Measurements from ENCODE around the gene NRP1.
A peak's percentile ranks its signal among the peaks of the same experiment; 100 is the strongest.
"Not testable (repeated sequence)": the region's sequence is repeated elsewhere in the genome, so short reads cannot be mapped to it uniquely, and the experiment has no call there.

NRP1 gene

DNA sequence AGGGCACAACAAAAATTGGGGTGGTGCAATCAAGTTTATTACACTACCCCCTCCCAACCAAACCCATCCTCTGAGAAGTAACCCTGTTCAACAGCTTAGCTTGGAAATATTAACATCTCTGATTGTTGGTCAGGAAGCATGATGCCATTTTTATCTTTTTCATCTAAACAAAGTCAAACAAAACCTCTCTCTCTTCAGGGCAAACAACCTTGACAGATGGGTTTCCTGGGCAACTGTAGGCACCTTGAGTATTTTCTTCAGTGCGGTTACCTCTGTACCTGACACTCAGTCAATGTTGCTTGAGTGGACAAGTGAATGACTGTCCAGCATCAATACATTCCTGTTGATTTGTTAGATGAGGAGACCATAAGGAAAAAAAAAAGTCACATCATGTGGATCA lies 183.6 kb downstream of the NRP1 start:
- DNase-seq = no peak
- intact Hi-C loops (cut with DNase I) = no loop called here

GRCh38 chr10:33150146-33150545 lies 184.3 kb downstream of the NRP1 start:
- intact Hi-C loops (cut with DNase I) = no loop called here
- DNase-seq = no peak

DNA sequence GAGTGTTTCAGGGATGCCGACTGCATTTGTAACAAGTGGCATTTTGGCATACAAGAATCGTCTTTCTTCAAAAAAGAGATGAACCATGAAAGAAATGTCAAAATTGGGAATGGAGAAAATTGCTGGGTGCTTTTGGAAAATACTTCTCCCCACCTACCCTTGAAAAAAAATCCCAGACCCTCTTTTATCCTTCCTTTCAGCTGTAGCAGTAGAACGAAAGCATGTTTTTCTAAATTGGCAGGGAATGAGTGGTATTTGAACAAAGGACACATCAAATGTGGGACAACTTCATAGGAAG lies 187.5 kb downstream of the NRP1 start:
- DNase-seq = no peak
- intact Hi-C loops (cut with DNase I) = no loop called here

DNA sequence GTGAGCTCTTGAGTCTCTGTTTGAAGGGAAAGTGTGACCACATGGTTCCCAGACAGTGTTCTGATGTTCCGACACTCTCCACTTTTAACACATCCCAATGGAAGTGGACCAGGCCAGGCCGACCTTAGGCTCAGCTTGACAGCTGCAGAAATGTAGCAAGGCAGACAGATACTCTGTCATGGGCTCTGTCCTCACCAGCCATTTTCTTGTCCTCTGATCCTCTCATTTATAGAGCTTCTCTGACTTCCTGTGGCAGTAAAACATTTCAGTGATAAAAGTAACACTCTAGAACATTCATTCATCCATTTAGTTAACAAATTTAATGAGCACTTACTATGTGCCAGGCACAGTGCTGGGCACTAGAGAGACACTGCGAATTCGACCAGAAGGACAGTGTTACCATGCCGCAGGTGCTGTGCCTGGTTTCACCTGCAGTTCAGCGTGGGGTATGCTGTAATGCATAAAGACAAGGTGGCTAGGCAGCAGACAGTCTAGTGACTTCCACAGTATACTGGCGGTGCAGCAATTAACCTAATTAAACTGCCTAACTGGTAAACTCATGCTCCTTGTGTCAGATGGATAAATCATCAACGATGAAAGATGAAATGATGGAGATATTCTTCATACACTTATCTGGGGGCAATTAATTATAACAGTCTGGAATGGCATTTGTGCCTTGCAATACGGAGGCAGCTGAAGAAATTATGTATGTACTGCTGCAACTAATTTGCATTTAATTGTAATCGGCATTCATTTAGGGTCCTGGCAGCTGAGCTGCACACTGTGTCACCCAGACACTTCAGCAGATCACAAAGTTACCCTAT lies 188.1 kb downstream of the NRP1 start:
- DNase-seq = peak in 4 of 42 donors; percentile 11 to 46 (median 20)
- intact Hi-C loops (cut with DNase I) = no loop called here

DNA sequence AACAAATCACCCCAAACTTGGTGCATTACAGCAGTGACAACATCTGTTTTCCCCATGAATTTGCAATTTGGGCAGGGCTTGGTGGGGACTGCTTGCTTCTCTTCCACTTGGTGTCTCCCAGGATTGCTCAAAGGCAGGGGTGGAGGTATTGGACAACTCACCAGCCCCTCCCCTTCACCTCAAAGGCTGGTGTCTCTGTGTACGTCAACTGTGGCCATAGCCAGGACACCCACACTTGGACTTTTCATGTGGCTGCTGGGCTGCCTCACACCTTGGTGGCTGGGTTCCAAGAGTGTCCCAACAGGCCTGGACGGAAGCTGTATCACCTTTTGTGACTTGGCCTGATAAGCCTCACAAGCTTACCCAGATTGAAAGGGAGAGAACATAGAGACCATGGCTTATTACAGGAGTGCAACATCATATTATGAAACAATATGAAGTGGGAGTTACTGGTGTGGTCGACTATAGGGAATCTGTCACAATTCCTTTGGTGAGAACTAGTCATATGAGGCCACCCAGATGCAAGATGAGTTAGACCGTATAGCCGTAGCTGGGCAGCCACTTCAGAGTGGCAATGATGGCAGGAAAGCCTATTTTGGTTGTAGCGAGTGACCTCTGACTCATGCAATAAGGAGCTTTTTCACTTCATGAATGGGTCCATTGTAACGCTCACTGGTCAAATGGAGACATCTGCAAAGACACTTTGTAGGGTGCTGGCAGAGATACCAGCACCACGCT lies 188.8 kb downstream of the NRP1 start:
- intact Hi-C loops (cut with DNase I) = no loop called here
- DNase-seq = peak in 8 of 42 donors; percentile 17 to 50 (median 38)

GRCh38 chr10:33143160-33143728 lies 191.2 kb downstream of the NRP1 start:
- peak in 36 of 42 donors; percentile 14 to 85 (median 46) for DNase-seq
- intact Hi-C loops (cut with DNase I) = no loop called here

GRCh38 chr10:33142295-33142694 lies 192.2 kb downstream of the NRP1 start:
- no peak for DNase-seq
- intact Hi-C loops (cut with DNase I) = no loop called here

DNA sequence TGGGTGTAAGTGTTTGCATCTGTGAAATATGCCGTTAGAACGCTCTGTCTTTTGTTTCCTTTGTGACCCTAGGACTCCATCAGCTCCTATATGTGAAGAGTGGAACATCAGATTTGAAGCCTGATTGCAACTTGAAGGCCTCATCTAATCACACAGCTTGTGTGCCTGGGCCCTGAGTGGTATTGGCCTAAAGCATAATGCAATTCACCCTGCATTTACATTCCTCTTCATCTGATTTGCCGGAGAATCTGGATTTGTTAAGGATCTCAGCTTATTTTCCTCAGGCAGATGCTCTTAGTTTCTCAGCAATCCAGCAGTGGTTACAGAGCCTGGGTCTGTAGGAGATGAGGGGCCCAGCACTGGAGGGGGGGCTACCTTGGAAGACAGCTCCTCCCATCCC lies 193.2 kb downstream of the NRP1 start:
- intact Hi-C loops (cut with DNase I) = no loop called here

DNA sequence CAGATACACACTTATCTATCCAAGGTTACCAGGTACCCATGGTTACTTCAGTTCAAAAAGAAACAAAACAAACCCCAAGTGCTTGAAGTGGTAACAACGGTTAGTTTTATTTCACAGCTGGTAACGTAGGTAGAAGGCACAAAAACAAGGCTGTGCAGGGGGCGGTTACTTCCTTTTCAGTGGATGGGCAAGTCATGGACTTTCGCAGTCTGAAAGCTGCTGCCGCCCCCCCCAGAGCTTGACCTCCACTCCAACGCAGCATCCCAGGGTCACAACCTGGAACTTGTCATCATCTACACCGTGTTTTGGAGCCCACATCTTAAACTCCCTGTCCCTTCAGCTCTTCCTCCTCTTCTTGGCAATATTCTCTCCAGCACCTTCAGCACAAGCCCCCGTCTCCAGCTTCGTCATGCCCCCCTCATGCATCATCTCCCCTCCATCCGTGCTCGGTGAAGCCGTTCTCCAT lies 195.3 kb downstream of the NRP1 start:
- no peak for DNase-seq
- intact Hi-C loops (cut with DNase I) = no loop called here

More for the DNA sequence above, 193.2 kb downstream of the NRP1 start:
- no peak for DNase-seq

- intact Hi-C loops (cut with DNase I); DNase-seq: not testable (repeated sequence)
These were observed 195.8 kb downstream of the NRP1 start for GRCh38 chr10:33138686-33139085.

- no peak for DNase-seq
- intact Hi-C loops (cut with DNase I) = no loop called here
These were observed 197.0 kb downstream of the NRP1 start for GRCh38 chr10:33137356-33138005.

DNA sequence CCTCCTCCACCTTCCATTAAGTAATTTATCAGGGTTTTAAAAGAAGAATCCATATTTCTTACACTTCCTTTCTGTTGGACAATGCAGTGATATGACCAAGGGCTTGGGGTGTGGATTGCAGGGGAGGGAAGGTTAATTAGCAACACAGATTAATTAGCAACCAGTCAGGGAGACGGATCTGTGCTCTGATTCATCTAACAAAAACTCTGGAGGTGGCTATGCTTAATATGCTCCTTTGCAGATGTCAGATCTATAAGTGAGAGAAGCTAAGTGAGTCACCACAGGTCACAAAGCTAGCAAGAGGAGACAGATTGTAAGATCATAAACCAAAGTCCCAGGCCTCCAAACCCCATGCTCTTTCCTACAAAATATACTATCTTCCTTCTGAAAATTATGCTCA lies 197.7 kb downstream of the NRP1 start:
- peak in 7 of 42 donors; percentile 7 to 68 (median 31) for DNase-seq
- intact Hi-C loops (cut with DNase I) = no loop called here

DNA sequence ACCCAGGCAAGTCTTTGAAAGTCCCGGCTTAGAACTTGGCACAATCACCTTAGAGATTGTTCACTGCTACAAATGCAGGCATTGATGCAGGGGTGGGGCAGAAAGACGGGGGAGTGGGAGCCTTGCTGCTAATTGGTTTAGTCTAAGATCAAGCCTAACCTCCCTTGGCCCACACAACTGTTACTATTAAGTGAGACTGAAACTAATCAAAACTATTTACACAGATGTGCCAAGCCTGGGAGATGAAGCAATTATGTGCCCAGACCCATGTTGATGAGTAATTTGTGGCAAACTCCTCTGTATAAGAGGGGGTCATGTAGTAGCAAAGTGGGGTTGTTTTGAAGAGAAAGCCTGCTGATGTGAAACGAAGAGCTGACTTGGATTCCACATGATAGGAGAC lies 198.2 kb downstream of the NRP1 start:
- intact Hi-C loops (cut with DNase I) = no loop called here
- DNase-seq = peak in 9 of 42 donors; percentile 23 to 59 (median 35)

GRCh38 chr10:33134011-33134751 lies 200.3 kb downstream of the NRP1 start:
- DNase-seq = peak in 40 of 42 donors; percentile 21 to 86 (median 64)
- intact Hi-C loops (cut with DNase I) = no loop called here

GRCh38 chr10:33133557-33133956 lies 200.9 kb downstream of the NRP1 start:
- DNase-seq = no peak
- intact Hi-C loops (cut with DNase I) = no loop called here

- DNase-seq = no peak
- intact Hi-C loops (cut with DNase I) = no loop called here
These were observed 201.8 kb downstream of the NRP1 start for GRCh38 chr10:33132626-33133025.

DNA sequence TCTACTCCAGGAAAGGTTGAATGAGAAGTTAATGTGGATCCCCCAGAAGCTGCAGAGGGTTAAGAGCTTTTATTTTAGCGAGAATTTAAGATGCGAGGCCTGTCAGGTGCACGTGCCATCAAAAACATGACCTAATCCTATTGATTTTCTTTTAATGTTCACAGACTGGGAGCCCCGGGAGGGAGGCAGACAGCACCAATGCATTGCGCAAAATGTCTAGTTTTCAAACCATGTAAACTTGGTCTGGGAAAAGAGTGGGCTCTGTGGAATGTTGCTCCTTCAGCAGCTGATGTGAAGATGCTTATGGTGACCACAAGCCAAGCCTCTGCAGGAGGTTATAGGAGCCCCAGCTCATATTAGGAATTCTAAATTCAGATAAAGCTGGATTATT lies 204.5 kb downstream of the NRP1 start:
- intact Hi-C loops (cut with DNase I) = no loop called here

DNA sequence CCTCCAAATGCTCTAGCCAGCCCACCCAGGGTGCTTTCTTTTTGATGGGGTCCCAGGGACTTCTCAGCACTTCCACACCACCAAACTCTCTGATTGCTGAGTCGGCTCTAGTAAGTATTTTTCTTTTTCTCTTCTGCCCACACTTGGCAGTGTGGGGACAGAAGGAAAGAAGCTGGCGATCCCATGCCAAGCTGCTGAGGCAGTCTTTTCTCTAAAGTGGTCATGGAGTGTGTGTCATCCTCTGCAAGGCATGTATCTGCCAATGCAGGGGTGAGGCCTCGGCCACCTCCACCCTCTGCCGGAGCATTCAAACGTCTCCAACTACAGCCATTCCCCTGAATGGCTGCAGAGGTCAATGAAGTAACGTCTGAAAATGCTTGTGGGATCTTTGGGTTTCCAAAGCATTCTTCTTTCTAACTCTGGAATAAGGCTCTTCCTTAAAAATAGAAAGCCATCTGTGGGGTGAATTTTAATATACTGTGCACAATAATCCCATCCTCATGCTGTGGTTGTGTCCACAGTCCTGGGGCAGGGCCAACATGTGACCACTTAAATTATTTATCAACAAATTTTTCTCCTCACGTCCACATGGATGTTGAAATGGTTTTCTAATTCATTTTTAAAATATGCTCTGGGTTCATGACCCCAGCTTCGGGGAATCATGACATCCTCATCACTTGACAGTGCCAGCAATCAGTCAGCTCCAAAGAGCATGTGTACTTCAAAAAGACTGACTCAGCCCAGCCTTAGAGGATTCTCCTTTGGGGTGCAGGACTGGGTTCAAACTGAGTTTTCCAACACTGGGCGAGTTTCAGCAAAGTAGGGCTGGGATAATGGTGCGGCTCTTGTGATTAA lies 205.1 kb downstream of the NRP1 start:
- intact Hi-C loops (cut with DNase I) = no loop called here
- DNase-seq = no peak

More for the DNA sequence above, 204.5 kb downstream of the NRP1 start:
- DNase-seq = no peak
